Liver (tissue), 2 donors: ENCODE results near the gene SKI.

Source experiments
- TF ChIP-seq, protein P1 (sequence below): fragments of 150-350 bp; IDR thresholded peaks from 2 replicates; pipeline ENCODE4 v1.5.1; 2017; ENCODE audit warnings: improper control_type of control experiment, low read depth, low read length; ENCODE audit not compliant: missing input control
- TF ChIP-seq, protein P2 (sequence below): IDR thresholded peaks from 2 replicates; pipeline ENCODE4 v1.6.1; 2016; ENCODE audit warnings: antibody characterized with exemption
- donor health status: healthy.

DNA sequence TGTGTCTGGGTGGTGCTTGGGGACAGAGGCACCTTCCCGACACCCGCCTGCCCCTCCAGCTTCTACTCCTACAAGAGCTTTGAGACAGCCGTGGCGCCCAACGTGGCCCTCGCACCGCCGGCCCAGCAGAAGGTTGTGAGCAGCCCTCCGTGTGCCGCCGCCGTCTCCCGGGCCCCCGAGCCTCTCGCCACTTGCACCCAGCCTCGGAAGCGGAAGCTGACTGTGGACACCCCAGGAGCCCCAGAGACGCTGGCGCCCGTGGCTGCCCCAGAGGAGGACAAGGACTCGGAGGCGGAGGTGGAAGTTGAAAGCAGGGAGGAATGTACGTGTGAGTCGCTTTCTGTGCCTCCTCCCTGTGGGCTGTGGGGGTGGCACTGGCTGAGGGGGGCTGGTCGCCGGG is 75.7 kb downstream of the SKI start:
- TF ChIP-seq, protein P1, sequence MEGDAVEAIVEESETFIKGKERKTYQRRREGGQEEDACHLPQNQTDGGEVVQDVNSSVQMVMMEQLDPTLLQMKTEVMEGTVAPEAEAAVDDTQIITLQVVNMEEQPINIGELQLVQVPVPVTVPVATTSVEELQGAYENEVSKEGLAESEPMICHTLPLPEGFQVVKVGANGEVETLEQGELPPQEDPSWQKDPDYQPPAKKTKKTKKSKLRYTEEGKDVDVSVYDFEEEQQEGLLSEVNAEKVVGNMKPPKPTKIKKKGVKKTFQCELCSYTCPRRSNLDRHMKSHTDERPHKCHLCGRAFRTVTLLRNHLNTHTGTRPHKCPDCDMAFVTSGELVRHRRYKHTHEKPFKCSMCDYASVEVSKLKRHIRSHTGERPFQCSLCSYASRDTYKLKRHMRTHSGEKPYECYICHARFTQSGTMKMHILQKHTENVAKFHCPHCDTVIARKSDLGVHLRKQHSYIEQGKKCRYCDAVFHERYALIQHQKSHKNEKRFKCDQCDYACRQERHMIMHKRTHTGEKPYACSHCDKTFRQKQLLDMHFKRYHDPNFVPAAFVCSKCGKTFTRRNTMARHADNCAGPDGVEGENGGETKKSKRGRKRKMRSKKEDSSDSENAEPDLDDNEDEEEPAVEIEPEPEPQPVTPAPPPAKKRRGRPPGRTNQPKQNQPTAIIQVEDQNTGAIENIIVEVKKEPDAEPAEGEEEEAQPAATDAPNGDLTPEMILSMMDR = no peak
- TF ChIP-seq, protein P2, sequence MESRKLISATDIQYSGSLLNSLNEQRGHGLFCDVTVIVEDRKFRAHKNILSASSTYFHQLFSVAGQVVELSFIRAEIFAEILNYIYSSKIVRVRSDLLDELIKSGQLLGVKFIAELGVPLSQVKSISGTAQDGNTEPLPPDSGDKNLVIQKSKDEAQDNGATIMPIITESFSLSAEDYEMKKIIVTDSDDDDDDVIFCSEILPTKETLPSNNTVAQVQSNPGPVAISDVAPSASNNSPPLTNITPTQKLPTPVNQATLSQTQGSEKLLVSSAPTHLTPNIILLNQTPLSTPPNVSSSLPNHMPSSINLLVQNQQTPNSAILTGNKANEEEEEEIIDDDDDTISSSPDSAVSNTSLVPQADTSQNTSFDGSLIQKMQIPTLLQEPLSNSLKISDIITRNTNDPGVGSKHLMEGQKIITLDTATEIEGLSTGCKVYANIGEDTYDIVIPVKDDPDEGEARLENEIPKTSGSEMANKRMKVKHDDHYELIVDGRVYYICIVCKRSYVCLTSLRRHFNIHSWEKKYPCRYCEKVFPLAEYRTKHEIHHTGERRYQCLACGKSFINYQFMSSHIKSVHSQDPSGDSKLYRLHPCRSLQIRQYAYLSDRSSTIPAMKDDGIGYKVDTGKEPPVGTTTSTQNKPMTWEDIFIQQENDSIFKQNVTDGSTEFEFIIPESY = no peak
